K562 (cell line): ENCODE data around the gene ZMAT3. TPM values are rescaled to one million over a fixed set of nuclear protein-coding genes. Genes with fewer than 3 reads are reported as not detected.

Source experiments
- ARID3A ChIP-seq: IDR thresholded peaks from 2 replicates; pipeline ENCODE4 v1.6.1; 2012; ENCODE audit warnings: low read depth, low read length, improper control_type of control experiment, borderline replicate concordance
- CREB3 ChIP-seq: fragments of 450-650 bp; conservative IDR thresholded peaks from 2 replicates; pipeline ENCODE4 v1.6.1; 2016; ENCODE audit warnings: missing genetic modification characterization, low read depth, mild to moderate bottlenecking, missing compliant biosample characterization, moderate library complexity
- ESRRB ChIP-seq: fragments of 250-450 bp; sonication (Bioruptor Pico); IDR thresholded peaks from 2 replicates; pipeline ENCODE4 v1.5.0; 2020; ENCODE audit warnings: mild to moderate bottlenecking, moderate library complexity, borderline replicate concordance
- HCFC1 ChIP-seq: IDR thresholded peaks from 2 replicates; pipeline ENCODE4 v1.6.1; 2012; ENCODE audit warnings: low read depth, low read length, improper control_type of control experiment
- HMBOX1 ChIP-seq: sonication (generic); IDR thresholded peaks from 2 replicates; pipeline ENCODE4 v1.6.1; 2016
- LCOR ChIP-seq: sonication (generic); formaldehyde crosslinking; IDR thresholded peaks from 2 replicates; pipeline ENCODE4 v1.8.0; 2022; ENCODE audit warnings: mild to moderate bottlenecking, missing genetic modification reagents
- NKRF ChIP-seq: fragments of 450-650 bp; IDR thresholded peaks from 2 replicates; pipeline ENCODE4 v1.6.1; 2016; ENCODE audit warnings: borderline replicate concordance
- PRPF4 ChIP-seq: fragments of 200-400 bp; formaldehyde crosslinking; IDR thresholded peaks from one replicate; pipeline ENCODE4 v1.6.1; 2017; ENCODE audit warnings: low read length, low read depth, mild to moderate bottlenecking; ENCODE audit not compliant: insufficient read depth, poor library complexity, severe bottlenecking
- RBM17 ChIP-seq: fragments of 200-400 bp; formaldehyde crosslinking; IDR thresholded peaks from 2 replicates; pipeline ENCODE4 v1.6.1; 2017; ENCODE audit warnings: low read depth, mild to moderate bottlenecking, low read length, borderline replicate concordance
- SMAD3 ChIP-seq: fragments of 450-650 bp; formaldehyde crosslinking; conservative IDR thresholded peaks from 2 replicates; pipeline ENCODE4 v1.4.0; 2020; ENCODE audit warnings: mild to moderate bottlenecking
- SMC3 ChIP-seq: conservative IDR thresholded peaks from 2 replicates; pipeline ENCODE4 v1.6.1; 2011; ENCODE audit warnings: low read depth, low read length, improper control_type of control experiment; ENCODE audit not compliant: insufficient read depth
- SRSF1 ChIP-seq: fragments of 200-400 bp; formaldehyde crosslinking; IDR thresholded peaks from 2 replicates; pipeline ENCODE4 v1.6.1; 2017; ENCODE audit warnings: mild to moderate bottlenecking, low read depth, low read length, moderate library complexity
- TCF15 ChIP-seq: fragments of 250-450 bp; sonication (Bioruptor Pico); IDR thresholded peaks from 2 replicates; pipeline ENCODE4 v1.8.0; 2022; ENCODE audit warnings: moderate library complexity, mild to moderate bottlenecking, inconsistent platforms
- ZBTB26 ChIP-seq: fragments of 450-650 bp; formaldehyde crosslinking; IDR thresholded peaks from 2 replicates; pipeline ENCODE4 v1.4.0; 2022; ENCODE audit warnings: missing genetic modification characterization
- ZNF133 ChIP-seq: fragments of 250-450 bp; sonication (Bioruptor Pico); IDR thresholded peaks from 2 replicates; pipeline ENCODE4 v1.4.0; 2020; ENCODE audit warnings: mild to moderate bottlenecking
- ZNF518B ChIP-seq: fragments of 250-450 bp; sonication (Bioruptor Pico); IDR thresholded peaks from 2 replicates; pipeline ENCODE4 v1.5.0; 2021; ENCODE audit warnings: mild to moderate bottlenecking, moderate library complexity
- ZNF583 ChIP-seq: fragments of 250-450 bp; sonication (Bioruptor Pico); IDR thresholded peaks from 2 replicates; pipeline ENCODE4 v1.4.0; 2020
- polyA plus RNA-seq, 8 experiments: library from polyadenylated mRNA; depleted of rRNA in 4 of 8; stranded (reverse) in 5 of 8; unstranded in 3 of 8; fragments of >200 nt; fragmentation: Nextera tagmentation in 2 of 8; fragmentation: Illumina TruSeq in 1 of 8; extraction: Ambion mirVana in 2 of 8; extraction: Trizol in 1 of 8; gene quantifications; 2 replicates each; pipeline versions ENCODE4 v1.2.1 to v1.2.3, GENCODE V29; 2011 to 2014; ENCODE audit warnings: inconsistent platforms in 1 of 8, missing spikeins in 1 of 8
- total RNA-seq, 7 experiments: library from RNA; depleted of rRNA in 6 of 7; stranded (reverse); fragments of >200 nt in 6 of 7; fragmentation: Illumina TruSeq in 2 of 7; extraction: Trizol in 2 of 7; gene quantifications; 2 replicates each; pipeline versions ENCODE4 v1.2.1 to v1.2.3, GENCODE V29; 2011 to 2021; ENCODE audit warnings: low replicate concordance in 1 of 7

Gene ZMAT3
- total and polyA plus RNA-seq, 9 of the 15 experiments (the other 6 are each of a cell fraction or from before 2014, with no cell fraction given) = 0.87 to 5.1 (median 3.9) TPM

- TF ChIP-seq ZBTB26 (CRISPR knock-in tag) = no peak
- TF ChIP-seq ZNF133 = no peak
- TF ChIP-seq CREB3 (tag) = no peak
- no peak for TF ChIP-seq SRSF1
- TF ChIP-seq HCFC1 = no peak
- no peak for TF ChIP-seq PRPF4
- TF ChIP-seq SMAD3 (CRISPR knock-in tag) = no peak
- TF ChIP-seq HMBOX1 = peak; percentile 90
- TF ChIP-seq ARID3A = no peak
- no peak for TF ChIP-seq ZNF583 (CRISPR knock-in tag)
- no peak for TF ChIP-seq NKRF
- no peak for TF ChIP-seq TCF15
- no peak for TF ChIP-seq RBM17
- no peak for TF ChIP-seq ZNF518B (CRISPR knock-in tag)
- TF ChIP-seq SMC3 = peak; percentile 79
- no peak for TF ChIP-seq LCOR (CRISPR knock-in tag)
- no peak for TF ChIP-seq ESRRB (CRISPR knock-in tag)
Measured at GRCh38 chr3:179015551-179016020, 56.0 kb downstream of the ZMAT3 start (continued).
